Endothelial cell of umbilical vein (primary cell): ENCODE results near the gene CLNK. TPM values are rescaled to one million over a fixed set of nuclear protein-coding genes. Genes with fewer than 3 reads are reported as not detected.

Source experiments
- BruUV-seq: library from RNA; stranded (reverse); fragments of 400-500 nt; replicated peaks from 2 replicates; lab custom pipeline; 2021; lab: Mats Ljungman, UMichigan
- CTCF ChIA-PET: fragments of 300-600, 350-600 bp; sonication (Branson Sonifier 250); formaldehyde crosslinking; loops from one replicate; lab custom pipeline; 2021; ENCODE audit warnings: antibody characterized with exemption, inconsistent platforms; lab: Charles Lee
- POLR2A ChIA-PET: fragments of 300-600, 350-600 bp; sonication (Branson Sonifier 250); formaldehyde crosslinking; loops from one replicate; lab custom pipeline; 2021; ENCODE audit warnings: antibody characterized with exemption, inconsistent platforms; lab: Charles Lee
- DNase-seq: peaks from one replicate; pipeline ENCODE4 v3.0.0-alpha.2; 2011; ENCODE audit warnings: low read depth, low spot score
- FAIRE-seq: peaks from 2 replicates; lab custom pipeline; 2011; peaks lifted over from hg19 to GRCh38; lab: Jason Lieb, UNC
- H2AFZ ChIP-seq: 2 replicates; pipeline ENCODE4 v1.6.0; 2012; ENCODE audit warnings: low read depth, low read length, control low read depth, inconsistent platforms
- H3K27ac ChIP-seq: 2 replicates; pipeline ENCODE4 v1.5.1; 2011; ENCODE audit warnings: low read depth, mild to moderate bottlenecking, control low read depth, low read length, moderate library complexity; ENCODE audit not compliant: insufficient read depth
- H3K27me3 ChIP-seq, 2 experiments: 2 replicates each; pipeline versions ENCODE4 v1.6.0 to v1.6.1; 2011; ENCODE audit warnings: low read length in 2 of 2, mixed read lengths in 1 of 2; ENCODE audit not compliant: control insufficient read depth in 2 of 2, insufficient read depth in 2 of 2
- H3K36me3 ChIP-seq, 2 experiments: 2 replicates in 1 of 2; 3 replicates in 1 of 2; pipeline ENCODE4 v1.5.1; 2011; ENCODE audit warnings: low read length in 2 of 2, mild to moderate bottlenecking in 1 of 2, moderate library complexity in 1 of 2; ENCODE audit not compliant: control insufficient read depth in 2 of 2, insufficient read depth in 2 of 2; ENCODE audit errors: extremely low read depth in 1 of 2
- H3K4me1 ChIP-seq: 3 replicates; pipeline ENCODE4 v1.5.1; 2011; ENCODE audit warnings: mild to moderate bottlenecking, low read length; ENCODE audit not compliant: control insufficient read depth, insufficient read depth; ENCODE audit errors: extremely low read depth
- H3K4me2 ChIP-seq: 2 replicates; pipeline ENCODE4 v1.6.1; 2011; ENCODE audit warnings: low read length, control low read depth, mixed read lengths; ENCODE audit not compliant: insufficient read depth
- H3K4me3 ChIP-seq, 3 experiments: fragments of 200-600 bp in 1 of 3; sonication (generic), shearing (Covaris generic) in 1 of 3; replicated peaks in 1 of 3; 2 replicates each; pipeline ENCODE4 v1.5.1; 2011 to 2016; ENCODE audit warnings: control low read depth in 3 of 3, low read length in 3 of 3, mild to moderate bottlenecking in 2 of 3, inconsistent platforms in 1 of 3, low read depth in 1 of 3, moderate library complexity in 1 of 3; ENCODE audit not compliant: insufficient read depth in 1 of 3
- H3K79me2 ChIP-seq: 2 replicates; pipeline ENCODE4 v1.6.0; 2012; ENCODE audit warnings: low read length, inconsistent platforms; ENCODE audit not compliant: control insufficient read depth, insufficient read depth
- H3K9ac ChIP-seq: replicated peaks from 2 replicates; pipeline ENCODE3; 2011; ENCODE audit warnings: low read length, control low read depth; ENCODE audit not compliant: insufficient read depth; ENCODE audit errors: extremely low read depth
- H3K9me1 ChIP-seq: replicated peaks from 3 replicates; pipeline ENCODE4 v1.6.0; 2011; ENCODE audit warnings: mild to moderate bottlenecking, low read length; ENCODE audit not compliant: control insufficient read depth, insufficient read depth; ENCODE audit errors: extremely low read depth
- H3K9me3 ChIP-seq: replicated peaks from 2 replicates; pipeline ENCODE4 v1.5.1; 2012; ENCODE audit warnings: low read length, inconsistent platforms; ENCODE audit not compliant: control insufficient read depth, insufficient read depth
- H4K20me1 ChIP-seq: replicated peaks from 2 replicates; pipeline ENCODE3; 2011; ENCODE audit warnings: mild to moderate bottlenecking, low read length; ENCODE audit not compliant: control insufficient read depth, insufficient read depth; ENCODE audit errors: extremely low read depth
- EZH2 ChIP-seq: IDR thresholded peaks from 2 replicates; pipeline ENCODE4 v1.6.1; 2012; ENCODE audit warnings: borderline replicate concordance, low read depth, mild to moderate bottlenecking, moderate library complexity, low read length, inconsistent platforms; ENCODE audit not compliant: severe bottlenecking
- FOS ChIP-seq: IDR thresholded peaks from 2 replicates; pipeline ENCODE4 v1.6.1; 2011; ENCODE audit warnings: mild to moderate bottlenecking, low read length, moderate library complexity, borderline replicate concordance; ENCODE audit not compliant: insufficient read depth
- GATA2 ChIP-seq: IDR thresholded peaks from 2 replicates; pipeline ENCODE4 v1.7.0; 2011; ENCODE audit warnings: low read depth, mild to moderate bottlenecking, moderate library complexity, mixed read lengths, low read length; ENCODE audit not compliant: insufficient read length, insufficient read depth
- JUN ChIP-seq: IDR thresholded peaks from 2 replicates; pipeline ENCODE4 v1.6.1; 2011; ENCODE audit warnings: borderline replicate concordance, low read depth; ENCODE audit not compliant: insufficient read length, insufficient read depth
- POLR2A ChIP-seq: IDR thresholded peaks from 2 replicates; pipeline ENCODE4 v1.6.1; 2012; ENCODE audit warnings: low read depth, mild to moderate bottlenecking, control low read depth, low read length
- POLR2AphosphoS5 ChIP-seq: IDR thresholded peaks from 2 replicates; pipeline ENCODE4 v1.6.1; 2012; ENCODE audit warnings: low read depth, mild to moderate bottlenecking, control low read depth, low read length, moderate library complexity; ENCODE audit not compliant: insufficient read depth
- dilution Hi-C: fragments of 300-500 bp; cut with MboI; formaldehyde crosslinking; loops from one replicate; pipeline ENCODE4 v1.15.0; 2019; ENCODE audit warnings: low sequenced_read_pairs; ENCODE audit not compliant: extremely low pct_ligation_motif_present
- intact Hi-C: fragments of 100-400 bp; cut with micrococcal nuclease; formaldehyde crosslinking; loops from one replicate; pipeline ENCODE4 v1.10.0; 2022
- polyA plus RNA-seq, 4 experiments: library from polyadenylated mRNA; depleted of rRNA in 3 of 4; stranded (reverse) in 3 of 4; unstranded in 1 of 4; fragments of >200 nt; gene quantifications; 2 replicates each; pipeline versions ENCODE4 v1.2.1 to v1.2.3, GENCODE V29; 2011 to 2012; ENCODE audit warnings: missing spikeins in 1 of 4
- total RNA-seq: library from RNA; stranded (reverse); gene quantifications from 2 replicates; pipeline ENCODE4 v1.2.3, GENCODE V29; 2021
- TF ChIP-seq, protein P1 (sequence below), 2 donors: IDR thresholded peaks; 1 replicate in 1 of 2; 2 replicates in 1 of 2; pipeline ENCODE4 v1.5.1; 2011; ENCODE audit warnings: low read length in 2 of 2, mild to moderate bottlenecking in 2 of 2, moderate library complexity in 2 of 2, control low read depth in 1 of 2, inconsistent platforms in 1 of 2, low read depth in 1 of 2; ENCODE audit not compliant: insufficient read depth in 1 of 2; ENCODE audit errors: extremely low read depth in 1 of 2

The CLNK gene
- total and polyA plus RNA-seq, 2 donors (not counting 3 experiments of a cell fraction or from before 2014, with no cell fraction given), result not detected

- no peaks in the 10 kb centered on the region for H3K9me1 ChIP-seq
- intact Hi-C loops (no loop called here), dilution Hi-C loops (no loop called here)
- H3K36me3 ChIP-seq, result no peaks in the 10 kb centered on the region
- POLR2A ChIA-PET, result no interaction called here
- no peaks in the 10 kb centered on the region for H3K4me1 ChIP-seq
- H3K9ac ChIP-seq, result no peak overlapping the region
- H2AFZ ChIP-seq, result no peak overlapping the region
- H3K4me2 ChIP-seq, result no peak overlapping the region
- FAIRE-seq, result no peak
- no peaks in the 10 kb centered on the region for H3K79me2 ChIP-seq
- BruUV-seq, result no TSS peak
- no peaks in the 10 kb centered on the region for H3K9me3 ChIP-seq
- CTCF ChIA-PET, result interaction anchor here (1.2 kb wide), 1 partner anchor 12 kb away, joined by 4 read pairs; no protein-coding TSS in a partner anchor
- no peaks in the 10 kb centered on the region for H4K20me1 ChIP-seq
- H3K4me3 ChIP-seq, result no peak overlapping the region
- H3K27ac ChIP-seq, result no peak overlapping the region
- DNase-seq, result no peak
- H3K27me3 ChIP-seq, result peaks cover 2% of the 10 kb centered on the region in 2 experiments
- TF ChIP-seq FOS (no peak), EZH2 (no peak), POLR2A (no peak), GATA2 (no peak), POLR2AphosphoS5 (no peak), JUN (no peak)
- TF ChIP-seq, protein P1, sequence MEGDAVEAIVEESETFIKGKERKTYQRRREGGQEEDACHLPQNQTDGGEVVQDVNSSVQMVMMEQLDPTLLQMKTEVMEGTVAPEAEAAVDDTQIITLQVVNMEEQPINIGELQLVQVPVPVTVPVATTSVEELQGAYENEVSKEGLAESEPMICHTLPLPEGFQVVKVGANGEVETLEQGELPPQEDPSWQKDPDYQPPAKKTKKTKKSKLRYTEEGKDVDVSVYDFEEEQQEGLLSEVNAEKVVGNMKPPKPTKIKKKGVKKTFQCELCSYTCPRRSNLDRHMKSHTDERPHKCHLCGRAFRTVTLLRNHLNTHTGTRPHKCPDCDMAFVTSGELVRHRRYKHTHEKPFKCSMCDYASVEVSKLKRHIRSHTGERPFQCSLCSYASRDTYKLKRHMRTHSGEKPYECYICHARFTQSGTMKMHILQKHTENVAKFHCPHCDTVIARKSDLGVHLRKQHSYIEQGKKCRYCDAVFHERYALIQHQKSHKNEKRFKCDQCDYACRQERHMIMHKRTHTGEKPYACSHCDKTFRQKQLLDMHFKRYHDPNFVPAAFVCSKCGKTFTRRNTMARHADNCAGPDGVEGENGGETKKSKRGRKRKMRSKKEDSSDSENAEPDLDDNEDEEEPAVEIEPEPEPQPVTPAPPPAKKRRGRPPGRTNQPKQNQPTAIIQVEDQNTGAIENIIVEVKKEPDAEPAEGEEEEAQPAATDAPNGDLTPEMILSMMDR (IDR thresholded peaks at IDR 0.05; ENCODE audit: extremely low read depth in 1 of 2, insufficient read depth in 1 of 2, low read depth in 1 of 2, low read length in 2 of 2), result no peak
Observed at GRCh38 chr4:10565166-10565780, 119.3 kb downstream of the CLNK start.
